CD14-positive monocyte (primary cell): ENCODE results near the gene KIRREL1. TPM values are rescaled to one million over a fixed set of nuclear protein-coding genes. Genes with fewer than 3 reads are reported as not detected.

ENCODE experiments used
- DNase-seq, 3 donors: peaks; one replicate each; pipeline ENCODE4 v3.0.0-alpha.2; 2011 to 2022
- H2AFZ ChIP-seq: 2 replicates; pipeline ENCODE4 v1.6.0; 2012; ENCODE audit warnings: mild to moderate bottlenecking, low read depth, low read length, inconsistent platforms; ENCODE audit not compliant: insufficient read depth, poor library complexity, severe bottlenecking
- H3K27ac ChIP-seq, 2 donors: 1 replicate in 1 of 2; 2 replicates in 1 of 2; pipeline ENCODE4 v1.5.1; 2012 to 2013; ENCODE audit warnings: low read length in 2 of 2, control low read depth in 1 of 2, inconsistent platforms in 1 of 2, low read depth in 1 of 2, mild to moderate bottlenecking in 1 of 2
- H3K27me3 ChIP-seq, 2 donors: one replicate each; pipeline versions ENCODE4 v1.6.0 to v1.6.1; 2011 to 2013; ENCODE audit warnings: low read length in 2 of 2; ENCODE audit not compliant: control insufficient read depth in 2 of 2, insufficient read depth in 2 of 2
- H3K36me3 ChIP-seq, 2 donors: replicated peaks in 1 of 2; 1 replicate in 1 of 2; 2 replicates in 1 of 2; pipeline versions ENCODE4 v1.5.1 to v1.6.1; 2012 to 2013; ENCODE audit warnings: low read length in 2 of 2, control low read depth in 1 of 2, inconsistent platforms in 1 of 2, mild to moderate bottlenecking in 1 of 2; ENCODE audit not compliant: insufficient read depth in 2 of 2, control insufficient read depth in 1 of 2
- H3K4me1 ChIP-seq, 2 donors: 1 replicate in 1 of 2; 2 replicates in 1 of 2; pipeline versions ENCODE4 v1.5.1 to v1.6.1; 2012 to 2013; ENCODE audit warnings: low read length in 2 of 2, control low read depth in 1 of 2, inconsistent platforms in 1 of 2, mild to moderate bottlenecking in 1 of 2, moderate library complexity in 1 of 2; ENCODE audit not compliant: insufficient read depth in 2 of 2, control insufficient read depth in 1 of 2
- H3K4me2 ChIP-seq: replicated peaks from 2 replicates; pipeline ENCODE3; 2012; ENCODE audit warnings: low read length, moderate library complexity, mild to moderate bottlenecking; ENCODE audit not compliant: poor library complexity, severe bottlenecking; ENCODE audit errors: extremely low read depth
- H3K4me3 ChIP-seq, 3 experiments: fragments of 200-600 bp in 1 of 3; sonication (generic) in 1 of 3; replicated peaks in 1 of 3; 1 replicate in 2 of 3; 2 replicates in 1 of 3; pipeline ENCODE4 v1.5.1; 2011 to 2013; ENCODE audit warnings: low read length in 3 of 3, mild to moderate bottlenecking in 3 of 3, control low read depth in 2 of 3, low read depth in 2 of 3, inconsistent platforms in 1 of 3, moderate library complexity in 1 of 3
- H3K79me2 ChIP-seq: 2 replicates; pipeline ENCODE4 v1.6.0; 2012; ENCODE audit warnings: mild to moderate bottlenecking, control low read depth, inconsistent platforms, low read length, moderate library complexity; ENCODE audit not compliant: insufficient read depth
- H3K9ac ChIP-seq: 2 replicates; pipeline ENCODE4 v1.6.0; 2017; ENCODE audit warnings: low read length, mild to moderate bottlenecking; ENCODE audit not compliant: insufficient read depth, poor library complexity, severe bottlenecking
- H3K9me3 ChIP-seq, 2 donors: replicated peaks in 1 of 2; 1 replicate in 1 of 2; 2 replicates in 1 of 2; pipeline versions ENCODE4 v1.5.1 to v1.6.1; 2012 to 2013; ENCODE audit warnings: low read length in 2 of 2, control low read depth in 1 of 2; ENCODE audit not compliant: control insufficient read depth in 1 of 2, insufficient read depth in 1 of 2
- H4K20me1 ChIP-seq: 2 replicates; pipeline ENCODE4 v1.6.0; 2012; ENCODE audit warnings: mild to moderate bottlenecking, low read length, control low read depth, moderate library complexity; ENCODE audit not compliant: insufficient read depth
- H3K27ac Mint-ChIP-seq, 7 donors: one replicate each; pipeline ENCODE4 v1.8.0; 2020; ENCODE audit warnings: mild to moderate bottlenecking in 7 of 7, mixed read lengths in 7 of 7, moderate library complexity in 6 of 7, inconsistent platforms in 2 of 7
- H3K27me3 Mint-ChIP-seq, 3 donors: one replicate each; pipeline ENCODE4 v1.8.0; 2021 to 2022; ENCODE audit warnings: low read depth in 3 of 3, mild to moderate bottlenecking in 3 of 3, mixed read lengths in 3 of 3, moderate library complexity in 3 of 3, inconsistent platforms in 1 of 3
- H3K36me3 Mint-ChIP-seq, 2 donors: one replicate each; pipeline ENCODE4 v1.8.0; 2020; ENCODE audit warnings: mixed read lengths in 2 of 2, inconsistent platforms in 1 of 2, mild to moderate bottlenecking in 1 of 2
- H3K4me1 Mint-ChIP-seq: one replicate; pipeline ENCODE4 v1.8.0; 2020; ENCODE audit warnings: mild to moderate bottlenecking, mixed read lengths
- H3K4me3 Mint-ChIP-seq, 2 donors: one replicate each; pipeline ENCODE4 v1.8.0; 2020; ENCODE audit warnings: mild to moderate bottlenecking in 2 of 2, mixed read lengths in 2 of 2, moderate library complexity in 1 of 2
- H3K9me3 Mint-ChIP-seq, 7 donors: one replicate each; pipeline ENCODE4 v1.8.0; 2020 to 2022; ENCODE audit warnings: mixed read lengths in 7 of 7, mild to moderate bottlenecking in 6 of 7, moderate library complexity in 6 of 7, inconsistent platforms in 2 of 7
- WGBS: methylation state at CpG from one replicate; pipeline ENCODE4 v1.1.5; 2013; ENCODE audit warnings: missing lambda C conversion rate; ENCODE audit not compliant: insufficient coverage; 5-methylcytosine and 5-hydroxymethylcytosine counted together
- intact Hi-C, 2 donors: fragments of 100-400 bp; cut with micrococcal nuclease; formaldehyde crosslinking; loops; one replicate each; pipeline versions ENCODE4 v1.15.0 to v1.15.1; 2023
- polyA plus RNA-seq, 3 donors: library from polyadenylated mRNA; depleted of rRNA in 1 of 3; unstranded in 2 of 3; stranded (reverse) in 1 of 3; fragments of 300-500 nt in 2 of 3; fragments of >200 nt in 1 of 3; fragmentation: Illumina TruSeq in 2 of 3; gene quantifications; 1 replicate in 2 of 3; 2 replicates in 1 of 3; pipeline ENCODE4 v1.2.3, GENCODE V29; 2012 to 2021
- TF ChIP-seq, protein P1 (sequence below): fragments of 200-600 bp; IDR thresholded peaks from one replicate; pipeline ENCODE4 v1.8.0; 2022; ENCODE audit warnings: antibody characterized with exemption, mild to moderate bottlenecking

Gene KIRREL1
- polyA plus RNA-seq, 3 donors: not detected

DNA sequence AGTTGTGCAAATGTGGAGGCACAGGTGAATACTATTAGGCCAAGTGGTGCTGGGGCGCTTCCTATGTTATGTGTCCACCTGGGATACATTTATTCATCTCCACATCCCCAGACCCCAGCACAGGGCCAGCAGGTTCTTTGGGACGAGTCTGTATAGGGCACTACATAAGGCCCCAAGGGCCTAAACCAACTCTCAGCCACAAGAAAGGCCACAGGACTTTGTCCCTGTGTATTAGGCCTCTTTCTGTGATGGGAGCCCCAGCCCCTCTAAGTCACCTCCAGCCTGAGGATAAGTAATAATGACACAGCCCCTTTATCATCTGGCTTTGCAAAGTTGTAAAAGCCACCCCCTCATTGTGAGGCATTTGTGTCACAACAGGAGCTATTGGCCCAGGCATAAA, 108.0 kb downstream of the KIRREL1 start:
- H3K79me2 ChIP-seq: no peaks in the 10 kb centered on the region
- intact Hi-C loops: no loop called here
- no peaks in the 10 kb centered on the region for H4K20me1 ChIP-seq
- Mint-ChIP-seq H3K4me1 (no peaks in the 10 kb centered on the region), H3K9me3 (peaks cover 0 to 2% (median 0%) of the 10 kb centered on the region in 7 donors), H3K27ac (no peak overlapping the region), H3K36me3 (no peaks in the 10 kb centered on the region), H3K4me3 (no peak overlapping the region), H3K27me3 (peaks cover 2 to 13% (median 6%) of the 10 kb centered on the region in 3 donors)
- H3K4me2 ChIP-seq: no peak overlapping the region
- H3K27me3 ChIP-seq: peaks cover 0 to 5% of the 10 kb centered on the region in 2 donors
- no peaks in the 10 kb centered on the region for H3K36me3 ChIP-seq
- TF ChIP-seq, protein P1, sequence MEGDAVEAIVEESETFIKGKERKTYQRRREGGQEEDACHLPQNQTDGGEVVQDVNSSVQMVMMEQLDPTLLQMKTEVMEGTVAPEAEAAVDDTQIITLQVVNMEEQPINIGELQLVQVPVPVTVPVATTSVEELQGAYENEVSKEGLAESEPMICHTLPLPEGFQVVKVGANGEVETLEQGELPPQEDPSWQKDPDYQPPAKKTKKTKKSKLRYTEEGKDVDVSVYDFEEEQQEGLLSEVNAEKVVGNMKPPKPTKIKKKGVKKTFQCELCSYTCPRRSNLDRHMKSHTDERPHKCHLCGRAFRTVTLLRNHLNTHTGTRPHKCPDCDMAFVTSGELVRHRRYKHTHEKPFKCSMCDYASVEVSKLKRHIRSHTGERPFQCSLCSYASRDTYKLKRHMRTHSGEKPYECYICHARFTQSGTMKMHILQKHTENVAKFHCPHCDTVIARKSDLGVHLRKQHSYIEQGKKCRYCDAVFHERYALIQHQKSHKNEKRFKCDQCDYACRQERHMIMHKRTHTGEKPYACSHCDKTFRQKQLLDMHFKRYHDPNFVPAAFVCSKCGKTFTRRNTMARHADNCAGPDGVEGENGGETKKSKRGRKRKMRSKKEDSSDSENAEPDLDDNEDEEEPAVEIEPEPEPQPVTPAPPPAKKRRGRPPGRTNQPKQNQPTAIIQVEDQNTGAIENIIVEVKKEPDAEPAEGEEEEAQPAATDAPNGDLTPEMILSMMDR: no peak
- H3K9me3 ChIP-seq: no peaks in the 10 kb centered on the region
- no peak for DNase-seq
- no peak overlapping the region for H3K9ac ChIP-seq
- H3K27ac ChIP-seq: no peak overlapping the region
- H3K4me3 ChIP-seq: no peak overlapping the region
- H3K4me1 ChIP-seq: no peaks in the 10 kb centered on the region
- no CpG with 5 or more reads among the region's 2 CpGs for WGBS
- H2AFZ ChIP-seq: no peak overlapping the region

DNA sequence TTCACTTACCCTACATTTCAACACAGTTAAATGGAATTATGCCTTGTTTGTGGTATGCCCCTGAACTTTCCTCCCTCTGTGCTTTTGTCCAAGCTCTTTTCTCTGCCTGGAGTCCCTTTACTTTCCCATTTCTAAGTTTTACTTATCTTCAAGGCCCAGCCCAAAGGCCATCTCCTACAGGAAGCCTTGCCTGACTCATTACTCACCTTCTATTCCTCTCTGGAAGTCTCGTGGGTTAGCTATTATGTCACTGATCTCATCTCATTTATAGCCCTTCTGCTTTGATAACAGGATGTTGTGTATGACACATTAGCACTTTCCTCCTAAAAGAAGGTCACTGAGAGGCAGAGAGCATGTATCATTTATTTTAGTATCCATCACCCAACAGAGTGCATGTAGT, 108.5 kb downstream of the KIRREL1 start:
- DNase-seq: no peak
- peaks cover 2 to 13% (median 9%) of the 10 kb centered on the region in 3 donors for H3K27me3 Mint-ChIP-seq
- Histone ChIP-seq H3K27me3 (peaks cover 0 to 5% of the 10 kb centered on the region in 2 donors), H3K4me2 (no peak overlapping the region), H3K4me3 (no peak overlapping the region), H3K9me3 (no peaks in the 10 kb centered on the region), H3K4me1 (no peaks in the 10 kb centered on the region), H3K27ac (no peak overlapping the region), H3K9ac (no peak overlapping the region), H2AFZ (no peak overlapping the region), H3K79me2 (no peaks in the 10 kb centered on the region), H3K36me3 (no peaks in the 10 kb centered on the region), H4K20me1 (no peaks in the 10 kb centered on the region)
- no peaks in the 10 kb centered on the region for H3K36me3 Mint-ChIP-seq
- H3K9me3 Mint-ChIP-seq: peaks cover 0 to 2% (median 0%) of the 10 kb centered on the region in 7 donors
- no peak overlapping the region for H3K4me3 Mint-ChIP-seq
- TF ChIP-seq, protein P1: no peak
- WGBS: no CpG with 5 or more reads among the region's 1 CpG
- intact Hi-C loops: no loop called here
- no peak overlapping the region for H3K27ac Mint-ChIP-seq
- H3K4me1 Mint-ChIP-seq: no peaks in the 10 kb centered on the region
